K562 (cell line): Measurements from ENCODE around the gene SAT2. TPM values are rescaled to one million over a fixed set of nuclear protein-coding genes. Genes with fewer than 3 reads are reported as not detected.

Source experiments
- ATAC-seq: fragments of 200-7000 bp; cut with Tn5 transposase; 3 replicates; pipeline ENCODE4 v1.9.1; 2020; ENCODE audit warnings: moderate library complexity
- BruUV-seq: library from RNA; stranded (reverse); fragments of 400-500 nt; replicated peaks from 2 replicates; lab custom pipeline; 2021; lab: Mats Ljungman, UMichigan
- CTCF ChIA-PET: fragments of 300-600 bp; formaldehyde crosslinking; extraction: SDS; loops from one replicate; lab custom pipeline; 2021; ENCODE audit warnings: low intra/inter-chr PET ratio; lab: Yijun Ruan, JAX
- POLR2A ChIA-PET: fragments of 300-600, 350-650 bp; sonication (Branson Sonifier 250); formaldehyde crosslinking; extraction: SDS; loops from one replicate; lab custom pipeline; 2021; ENCODE audit warnings: antibody characterized with exemption, inconsistent platforms; lab: Yijun Ruan, JAX
- DNase-seq, 4 experiments: peaks; one replicate each; pipeline versions ENCODE4 v3.0.0 to v3.0.0-alpha.2; 2011 to 2018; ENCODE audit warnings: low spot score in 3 of 4, mixed read lengths in 3 of 4; ENCODE audit errors: extremely low read depth in 1 of 4
- FAIRE-seq: peaks from 2 replicates; lab custom pipeline; 2011; peaks lifted over from hg19 to GRCh38; lab: Jason Lieb, UNC
- H2AFZ ChIP-seq: 2 replicates; pipeline ENCODE4 v1.6.0; 2011; ENCODE audit warnings: low read depth, low read length, control low read depth, inconsistent platforms
- H3K27ac ChIP-seq: fragments of 200-600 bp; 3 replicates; pipeline ENCODE4 v1.8.0; 2011; ENCODE audit warnings: low read depth, mild to moderate bottlenecking, control low read depth, inconsistent platforms, low read length, moderate library complexity, mixed read lengths; ENCODE audit errors: extremely low read depth
- H3K27me3 ChIP-seq, 2 experiments: fragments of 300-600 bp in 1 of 2; 2 replicates in 1 of 2; 3 replicates in 1 of 2; pipeline versions ENCODE4 v1.6.0 to v1.8.0; 2011; ENCODE audit warnings: inconsistent platforms in 2 of 2, low read length in 2 of 2, mild to moderate bottlenecking in 1 of 2, mixed read lengths in 1 of 2, moderate library complexity in 1 of 2; ENCODE audit not compliant: control insufficient read depth in 2 of 2, insufficient read depth in 2 of 2
- H3K36me3 ChIP-seq: fragments of 300-600 bp; 3 replicates; pipeline ENCODE4 v1.8.0; 2011; ENCODE audit warnings: mild to moderate bottlenecking, low read length, inconsistent platforms; ENCODE audit not compliant: control insufficient read depth, insufficient read depth
- H3K4me1 ChIP-seq, 2 experiments: fragments of 200-600 bp in 1 of 2; replicated peaks in 1 of 2; 2 replicates in 1 of 2; 3 replicates in 1 of 2; pipeline versions ENCODE4 v1.5.1 to v1.8.0; 2011; ENCODE audit warnings: inconsistent platforms in 2 of 2, low read length in 2 of 2, mild to moderate bottlenecking in 1 of 2, mixed read lengths in 1 of 2, moderate library complexity in 1 of 2; ENCODE audit not compliant: control insufficient read depth in 2 of 2, insufficient read depth in 2 of 2
- H3K4me2 ChIP-seq: 2 replicates; pipeline ENCODE4 v1.6.1; 2011; ENCODE audit warnings: low read length, control low read depth, inconsistent platforms, mixed read lengths; ENCODE audit not compliant: insufficient read depth
- H3K4me3 ChIP-seq: fragments of 200-600 bp; sonication (generic), shearing (Covaris generic); 2 replicates; pipeline ENCODE4 v1.5.1; 2016; ENCODE audit warnings: control low read depth, inconsistent platforms
- H3K79me2 ChIP-seq: fragments of 200-600 bp; 3 replicates; pipeline ENCODE4 v1.8.0; 2011; ENCODE audit warnings: low read length, inconsistent platforms; ENCODE audit not compliant: control insufficient read depth, insufficient read depth
- H3K9ac ChIP-seq, 2 experiments: 2 replicates each; pipeline versions ENCODE4 v1.6.0 to v1.6.1; 2011; ENCODE audit warnings: low read depth in 2 of 2, low read length in 2 of 2, control low read depth in 1 of 2, inconsistent platforms in 1 of 2, mild to moderate bottlenecking in 1 of 2, mixed read lengths in 1 of 2; ENCODE audit not compliant: insufficient read depth in 1 of 2
- H3K9me1 ChIP-seq: one replicate; pipeline ENCODE4 v1.6.0; 2011; ENCODE audit warnings: inconsistent platforms, mild to moderate bottlenecking, low read length, moderate library complexity; ENCODE audit not compliant: control insufficient read depth, insufficient read depth
- H3K9me3 ChIP-seq: replicated peaks from 2 replicates; pipeline ENCODE4 v1.5.1; 2011; ENCODE audit warnings: low read depth, low read length, inconsistent platforms; ENCODE audit not compliant: control insufficient read depth, insufficient read depth
- H4K20me1 ChIP-seq: replicated peaks from 2 replicates; pipeline ENCODE4 v1.6.1; 2011; ENCODE audit warnings: low read length, inconsistent platforms, mixed read lengths; ENCODE audit not compliant: control insufficient read depth, insufficient read depth
- ADNP ChIP-seq: fragments of 200-800 bp; sonication (Bioruptor generic); IDR thresholded peaks from 2 replicates; pipeline ENCODE4 v1.6.1; 2016; ENCODE audit warnings: missing genetic modification characterization, missing compliant biosample characterization
- CTCF ChIP-seq, 3 experiments: IDR thresholded peaks in 2 of 3; conservative IDR thresholded peaks in 1 of 3; 2 replicates each; pipeline ENCODE4 v1.5.1; 2011 to 2012; ENCODE audit warnings: low read length in 3 of 3, mild to moderate bottlenecking in 3 of 3, control low read depth in 2 of 3, improper control_type of control experiment in 1 of 3, inconsistent platforms in 1 of 3, low read depth in 1 of 3, mixed read lengths in 1 of 3, moderate library complexity in 1 of 3; ENCODE audit not compliant: insufficient read depth in 2 of 3
- NR0B1 ChIP-seq: fragments of 450-650 bp; IDR thresholded peaks from one replicate; pipeline ENCODE4 v1.6.1; 2018; ENCODE audit warnings: mild to moderate bottlenecking, moderate library complexity; ENCODE audit not compliant: partially characterized antibody
- RAD21 ChIP-seq, 2 experiments: fragments of 250-450 bp in 1 of 2; fragments of 450-650 bp in 1 of 2; sonication (Bioruptor Pico) in 1 of 2; formaldehyde crosslinking in 1 of 2; IDR thresholded peaks in 1 of 2; conservative IDR thresholded peaks in 1 of 2; 2 replicates each; pipeline versions ENCODE4 v1.4.0 to v1.8.0; 2020 to 2022; ENCODE audit warnings: mild to moderate bottlenecking in 2 of 2, moderate library complexity in 1 of 2
- REST ChIP-seq, 2 experiments: fragments of 450-650 bp; formaldehyde crosslinking in 1 of 2; IDR thresholded peaks; 2 replicates each; pipeline versions ENCODE4 v1.4.0 to v1.6.1; 2014 to 2020; ENCODE audit warnings: mild to moderate bottlenecking in 2 of 2, borderline replicate concordance in 1 of 2, low read depth in 1 of 2
- SRSF1 ChIP-seq: fragments of 200-400 bp; formaldehyde crosslinking; IDR thresholded peaks from 2 replicates; pipeline ENCODE4 v1.6.1; 2017; ENCODE audit warnings: mild to moderate bottlenecking, low read depth, low read length, moderate library complexity
- TRIM28 ChIP-seq: fragments of 450-650 bp; IDR thresholded peaks from 2 replicates; pipeline ENCODE4 v1.6.1; 2017
- ZNF253 ChIP-seq: fragments of 250-450 bp; sonication (Bioruptor Pico); conservative IDR thresholded peaks from 2 replicates; pipeline ENCODE4 v1.6.1; 2021; ENCODE audit warnings: mild to moderate bottlenecking
- whole genome bisulfite sequencing: fragments of 100-300 bp; shearing (Covaris generic); methylation state at CpG from one replicate; pipeline ENCODE4 v1.1.6; 2016; ENCODE audit warnings: low coverage, mixed read lengths; ENCODE audit not compliant: insufficient coverage; ENCODE audit errors: missing lambda C conversion rate; 5-methylcytosine and 5-hydroxymethylcytosine counted together
- in situ Hi-C: fragments of 300-500 bp; cut with MboI; formaldehyde crosslinking; loops from 4 replicates; pipeline ENCODE4 v1.15.0; 2018; ENCODE audit warnings: inconsistent platforms, mixed read lengths
- intact Hi-C: fragments of 100-400 bp; cut with micrococcal nuclease; formaldehyde crosslinking; loops from 2 replicates; pipeline ENCODE4 v1.14.2; 2022
- polyA plus RNA-seq, 8 experiments: library from polyadenylated mRNA; depleted of rRNA in 4 of 8; stranded (reverse) in 5 of 8; unstranded in 3 of 8; fragments of >200 nt; fragmentation: Nextera tagmentation in 2 of 8; fragmentation: Illumina TruSeq in 1 of 8; extraction: Ambion mirVana in 2 of 8; extraction: Trizol in 1 of 8; gene quantifications; 2 replicates each; pipeline versions ENCODE4 v1.2.1 to v1.2.3, GENCODE V29; 2011 to 2014; ENCODE audit warnings: inconsistent platforms in 1 of 8, missing spikeins in 1 of 8
- total RNA-seq, 7 experiments: library from RNA; depleted of rRNA in 6 of 7; stranded (reverse); fragments of >200 nt in 6 of 7; fragmentation: Illumina TruSeq in 2 of 7; extraction: Trizol in 2 of 7; gene quantifications; 2 replicates each; pipeline versions ENCODE4 v1.2.1 to v1.2.3, GENCODE V29; 2011 to 2021; ENCODE audit warnings: low replicate concordance in 1 of 7

SAT2 gene
- total and polyA plus RNA-seq, 9 of the 15 experiments (the other 6 are each of a cell fraction or from before 2014, with no cell fraction given): 2.0 to 8.0 (median 5.3) TPM

- TF ChIP-seq NR0B1: no peak
Measured at GRCh38 chr17:7674934-7675333, 47.3 kb upstream of the SAT2 start (continued).

- CTCF ChIA-PET: interaction anchor here (1.0 kb wide), 1 partner anchor 39 kb away, joined by 4 read pairs; no protein-coding TSS in a partner anchor
- no TSS peak for BruUV-seq
- H3K27ac ChIP-seq: no peak overlapping the region
- intact Hi-C loops: no loop called here
- H3K4me2 ChIP-seq: no peak overlapping the region
- H3K9ac ChIP-seq: no peak overlapping the region
- in situ Hi-C loops: no loop called here
- H4K20me1 ChIP-seq: no peaks in the 10 kb centered on the region
- H3K36me3 ChIP-seq: peaks cover 41% of the 10 kb centered on the region
- H3K4me3 ChIP-seq: no peak overlapping the region
- 95% methylated on average over 2 of the region's 2 CpGs for WGBS
- H3K27me3 ChIP-seq: no peaks in the 10 kb centered on the region
- FAIRE-seq (peak; percentile 56), ATAC-seq (no peak), DNase-seq (peak in 3 of 4 experiments; percentile 29 to 47 (median 36))
- H2AFZ ChIP-seq: no peak overlapping the region
- peaks cover 3% of the 10 kb centered on the region for H3K9me3 ChIP-seq
- H3K79me2 ChIP-seq: no peaks in the 10 kb centered on the region
- H3K4me1 ChIP-seq: no peaks in the 10 kb centered on the region
- no peaks in the 10 kb centered on the region for H3K9me1 ChIP-seq
- POLR2A ChIA-PET: interaction anchor here (0.6 to 9.2 kb wide), 6 partner anchors 13 to 181 kb away, joined by 3 to 66 read pairs (median 4); partner anchors contain the start of genes ATP1B2, SAT2, TP53 and WRAP53
- TF ChIP-seq TRIM28 (0 out of 2 replicates have a peak, but pooled peaks have one; percentile 19), RAD21 (CRISPR knock-in tag; conservative IDR thresholded peaks at IDR 0.05 in 1 of 2, IDR thresholded peaks at IDR 0.05 in 1 of 2) (peak; percentile 13 to 48; a peak in 2 of 4 replicates), REST (IDR thresholded peaks at IDR 0.05; ENCODE audit: borderline replicate concordance) (peak; percentile 35; the same call in 1 of the 2 replicates), REST (CRISPR knock-in tag; IDR thresholded peaks at IDR 0.05; ENCODE audit: low read depth) (no peak), SRSF1 (no peak), CTCF (IDR thresholded peaks at IDR 0.05 in 2 of 3, conservative IDR thresholded peaks at IDR 0.05 in 1 of 3; ENCODE audit: insufficient read depth in 2 of 3, low read depth in 1 of 3, low read length in 3 of 3) (peak; percentile 53 to 59 (median 57)), ADNP (0 out of 2 replicates have a peak, but pooled peaks have one; percentile 22), ZNF253 (CRISPR knock-in tag) (no peak)
Measured at GRCh38 chr17:7673239-7673638, 45.6 kb upstream of the SAT2 start.
